Measurements from ENCODE around the gene CELF4.

Gene CELF4

DNA sequence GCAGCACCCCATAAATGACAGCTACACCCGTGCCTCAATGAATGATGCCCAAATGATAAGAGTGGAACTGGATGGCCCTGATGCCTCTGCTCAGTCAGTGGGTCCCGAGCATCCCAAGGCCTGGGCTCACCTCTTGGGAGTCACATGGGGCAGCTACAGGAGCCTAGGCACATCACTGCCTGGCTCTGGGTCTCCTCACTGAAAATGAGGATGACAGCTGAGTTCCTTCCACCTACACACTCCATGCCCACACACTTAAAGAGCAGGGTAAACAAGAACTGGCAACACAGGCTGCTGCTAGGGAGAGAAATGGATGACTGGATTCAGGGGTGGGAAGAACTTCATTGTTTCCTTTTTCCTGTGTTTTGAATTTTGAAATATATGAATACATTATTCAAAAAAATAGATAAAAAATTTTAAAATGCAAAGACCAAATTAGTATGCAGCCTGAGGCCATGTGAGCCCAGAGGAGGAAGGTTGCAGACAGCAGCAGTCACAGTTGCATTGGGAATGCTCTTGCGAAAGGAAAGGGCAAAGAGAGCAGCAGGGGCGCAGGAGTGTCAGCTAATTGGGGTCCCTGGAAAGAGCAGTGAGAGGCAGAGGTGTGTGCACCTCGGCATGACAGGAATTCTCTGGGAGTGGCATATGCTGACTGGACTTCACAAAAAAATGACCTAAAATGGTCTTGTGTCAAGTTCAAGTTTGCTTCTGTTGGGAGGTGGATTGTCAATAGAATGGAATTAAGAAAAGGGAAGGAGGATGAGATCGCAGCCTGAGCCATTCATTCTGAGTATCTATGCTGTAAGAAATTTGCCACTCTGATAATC lies 327.1 kb downstream of the CELF4 start:
- H3K27ac ChIP-seq (replicated peaks), result no peak overlapping the region
- H3K4me3 ChIP-seq (replicated peaks; ENCODE audit: insufficient read depth, low read length), result no peak overlapping the region
- TF ChIP-seq, protein P1, sequence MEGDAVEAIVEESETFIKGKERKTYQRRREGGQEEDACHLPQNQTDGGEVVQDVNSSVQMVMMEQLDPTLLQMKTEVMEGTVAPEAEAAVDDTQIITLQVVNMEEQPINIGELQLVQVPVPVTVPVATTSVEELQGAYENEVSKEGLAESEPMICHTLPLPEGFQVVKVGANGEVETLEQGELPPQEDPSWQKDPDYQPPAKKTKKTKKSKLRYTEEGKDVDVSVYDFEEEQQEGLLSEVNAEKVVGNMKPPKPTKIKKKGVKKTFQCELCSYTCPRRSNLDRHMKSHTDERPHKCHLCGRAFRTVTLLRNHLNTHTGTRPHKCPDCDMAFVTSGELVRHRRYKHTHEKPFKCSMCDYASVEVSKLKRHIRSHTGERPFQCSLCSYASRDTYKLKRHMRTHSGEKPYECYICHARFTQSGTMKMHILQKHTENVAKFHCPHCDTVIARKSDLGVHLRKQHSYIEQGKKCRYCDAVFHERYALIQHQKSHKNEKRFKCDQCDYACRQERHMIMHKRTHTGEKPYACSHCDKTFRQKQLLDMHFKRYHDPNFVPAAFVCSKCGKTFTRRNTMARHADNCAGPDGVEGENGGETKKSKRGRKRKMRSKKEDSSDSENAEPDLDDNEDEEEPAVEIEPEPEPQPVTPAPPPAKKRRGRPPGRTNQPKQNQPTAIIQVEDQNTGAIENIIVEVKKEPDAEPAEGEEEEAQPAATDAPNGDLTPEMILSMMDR (IDR thresholded peaks at IDR 0.05; ENCODE audit: insufficient read depth, low read length), result no peak
- no peak for TF ChIP-seq GABPA (IDR thresholded peaks at IDR 0.05; ENCODE audit: low read depth)
- peaks cover 8% of the 10 kb centered on the region for H3K27me3 ChIP-seq (ENCODE audit: insufficient read depth, poor library complexity, severe bottlenecking)
- no peak for DNase-seq (ENCODE audit: low read depth in 1 of 2, low spot score in 1 of 2)

DNA sequence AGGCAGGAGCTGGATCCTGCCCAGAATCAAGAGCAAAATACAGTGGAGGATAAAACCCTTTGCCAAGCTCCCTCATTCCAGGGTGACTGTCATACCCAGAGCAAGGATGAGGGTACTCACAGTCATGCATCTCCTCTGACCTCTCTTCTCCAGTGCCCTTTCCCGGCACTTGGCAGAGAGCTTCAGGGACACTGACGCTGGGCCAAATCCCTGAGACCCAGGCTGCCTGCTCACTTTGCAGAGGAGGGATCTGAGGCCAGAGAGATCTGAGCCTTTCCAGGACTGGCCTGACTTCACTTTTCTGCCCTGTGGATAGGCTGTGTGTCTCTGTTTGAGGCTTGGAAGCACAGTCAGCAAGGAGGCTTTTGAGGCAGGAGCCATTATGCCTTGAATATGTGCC lies 330.0 kb downstream of the CELF4 start:
- no peak overlapping the region for H3K4me3 ChIP-seq (replicated peaks; ENCODE audit: insufficient read depth, low read length)
- TF ChIP-seq, protein P1 (IDR thresholded peaks at IDR 0.05; ENCODE audit: insufficient read depth, low read length), result no peak
- TF ChIP-seq GABPA (IDR thresholded peaks at IDR 0.05; ENCODE audit: low read depth), result no peak
- TF ChIP-seq POLR2AphosphoS5 (IDR thresholded peaks at IDR 0.05; ENCODE audit: low read depth), result no peak
- H3K27me3 ChIP-seq (ENCODE audit: insufficient read depth, poor library complexity, severe bottlenecking), result no peaks in the 10 kb centered on the region
- no peak overlapping the region for H3K27ac ChIP-seq (replicated peaks)
- no peak for DNase-seq (ENCODE audit: low read depth in 1 of 2, low spot score in 1 of 2)

DNA sequence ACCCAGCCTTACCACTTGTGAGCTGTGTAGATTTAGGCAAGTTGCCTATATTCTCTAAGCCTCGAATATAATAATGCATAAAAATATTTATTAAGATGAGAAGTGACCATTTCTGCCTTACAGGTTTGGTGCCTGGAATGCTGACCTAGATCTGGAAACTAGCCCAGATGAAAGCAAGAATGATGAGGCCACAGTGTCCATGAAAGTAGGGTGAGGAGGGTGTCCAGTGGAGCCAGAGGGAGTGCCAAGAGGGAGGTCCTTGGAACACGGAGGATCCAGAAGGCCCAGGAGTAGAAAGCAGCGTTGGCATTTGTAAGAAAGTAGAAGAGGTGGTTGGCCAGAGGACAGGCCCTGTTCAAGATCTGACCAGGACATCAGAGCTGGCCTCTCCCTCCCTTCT lies 334.3 kb downstream of the CELF4 start:
- no peak for DNase-seq (ENCODE audit: low read depth in 1 of 2, low spot score in 1 of 2)
- H3K4me3 ChIP-seq (replicated peaks; ENCODE audit: insufficient read depth, low read length), result no peak overlapping the region
- H3K27ac ChIP-seq (replicated peaks), result no peak overlapping the region
- no peaks in the 10 kb centered on the region for H3K27me3 ChIP-seq (ENCODE audit: insufficient read depth, poor library complexity, severe bottlenecking)
- TF ChIP-seq, protein P2, sequence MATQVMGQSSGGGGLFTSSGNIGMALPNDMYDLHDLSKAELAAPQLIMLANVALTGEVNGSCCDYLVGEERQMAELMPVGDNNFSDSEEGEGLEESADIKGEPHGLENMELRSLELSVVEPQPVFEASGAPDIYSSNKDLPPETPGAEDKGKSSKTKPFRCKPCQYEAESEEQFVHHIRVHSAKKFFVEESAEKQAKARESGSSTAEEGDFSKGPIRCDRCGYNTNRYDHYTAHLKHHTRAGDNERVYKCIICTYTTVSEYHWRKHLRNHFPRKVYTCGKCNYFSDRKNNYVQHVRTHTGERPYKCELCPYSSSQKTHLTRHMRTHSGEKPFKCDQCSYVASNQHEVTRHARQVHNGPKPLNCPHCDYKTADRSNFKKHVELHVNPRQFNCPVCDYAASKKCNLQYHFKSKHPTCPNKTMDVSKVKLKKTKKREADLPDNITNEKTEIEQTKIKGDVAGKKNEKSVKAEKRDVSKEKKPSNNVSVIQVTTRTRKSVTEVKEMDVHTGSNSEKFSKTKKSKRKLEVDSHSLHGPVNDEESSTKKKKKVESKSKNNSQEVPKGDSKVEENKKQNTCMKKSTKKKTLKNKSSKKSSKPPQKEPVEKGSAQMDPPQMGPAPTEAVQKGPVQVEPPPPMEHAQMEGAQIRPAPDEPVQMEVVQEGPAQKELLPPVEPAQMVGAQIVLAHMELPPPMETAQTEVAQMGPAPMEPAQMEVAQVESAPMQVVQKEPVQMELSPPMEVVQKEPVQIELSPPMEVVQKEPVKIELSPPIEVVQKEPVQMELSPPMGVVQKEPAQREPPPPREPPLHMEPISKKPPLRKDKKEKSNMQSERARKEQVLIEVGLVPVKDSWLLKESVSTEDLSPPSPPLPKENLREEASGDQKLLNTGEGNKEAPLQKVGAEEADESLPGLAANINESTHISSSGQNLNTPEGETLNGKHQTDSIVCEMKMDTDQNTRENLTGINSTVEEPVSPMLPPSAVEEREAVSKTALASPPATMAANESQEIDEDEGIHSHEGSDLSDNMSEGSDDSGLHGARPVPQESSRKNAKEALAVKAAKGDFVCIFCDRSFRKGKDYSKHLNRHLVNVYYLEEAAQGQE (IDR thresholded peaks at IDR 0.05; ENCODE audit: insufficient replicate concordance, low read depth), result no peak
- TF ChIP-seq POLR2AphosphoS5 (IDR thresholded peaks at IDR 0.05; ENCODE audit: low read depth), result no peak
- TF ChIP-seq, protein P1 (IDR thresholded peaks at IDR 0.05; ENCODE audit: insufficient read depth, low read length), result no peak
- TF ChIP-seq SPI1 (IDR thresholded peaks at IDR 0.05; ENCODE audit: borderline replicate concordance, low read depth), result no peak
- TF ChIP-seq GABPA (IDR thresholded peaks at IDR 0.05; ENCODE audit: low read depth), result no peak

DNA sequence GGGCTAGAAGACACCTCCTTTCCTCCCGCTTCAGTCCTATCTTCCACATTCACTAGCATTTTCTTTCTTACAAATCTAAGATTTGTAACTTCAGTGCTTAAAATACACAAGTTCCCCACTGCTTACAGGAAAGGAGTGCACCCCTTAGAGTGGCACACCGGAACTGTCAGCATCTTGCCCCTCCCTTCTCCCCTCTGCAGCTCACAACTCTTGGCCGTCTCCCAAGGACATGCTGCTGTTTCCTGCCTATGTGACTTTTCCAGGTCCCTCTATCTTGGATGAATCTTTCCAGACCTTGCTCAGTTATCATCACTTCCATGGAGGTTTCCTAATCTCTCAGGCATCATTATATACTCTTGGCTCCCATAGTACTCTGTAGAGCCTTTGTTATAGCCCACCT lies 334.8 kb downstream of the CELF4 start:
- Histone ChIP-seq H3K4me3 (replicated peaks; ENCODE audit: insufficient read depth, low read length) (no peak overlapping the region), H3K27ac (replicated peaks) (no peak overlapping the region), H3K27me3 (ENCODE audit: insufficient read depth, poor library complexity, severe bottlenecking) (no peaks in the 10 kb centered on the region)
- DNase-seq (ENCODE audit: low read depth in 1 of 2, low spot score in 1 of 2), result no peak
- TF ChIP-seq, protein P2 (IDR thresholded peaks at IDR 0.05; ENCODE audit: insufficient replicate concordance, low read depth), result no peak
- TF ChIP-seq GABPA (IDR thresholded peaks at IDR 0.05; ENCODE audit: low read depth) (no peak), SPI1 (IDR thresholded peaks at IDR 0.05; ENCODE audit: borderline replicate concordance, low read depth) (no peak), POLR2AphosphoS5 (IDR thresholded peaks at IDR 0.05; ENCODE audit: low read depth) (no peak)
- TF ChIP-seq, protein P1 (IDR thresholded peaks at IDR 0.05; ENCODE audit: insufficient read depth, low read length), result no peak
